A673 (cell line): ENCODE measurements around the gene MST1R. TPM values are rescaled to one million over a fixed set of nuclear protein-coding genes. Genes with fewer than 3 reads are reported as not detected.

Source experiments
- BruUV-seq: library from RNA; stranded (reverse); fragments of 400-500 nt; replicated peaks from 2 replicates; lab custom pipeline; 2021; lab: Mats Ljungman, UMichigan
- CTCF ChIA-PET: fragments of 300-600 bp; sonication (Branson Sonifier 250); formaldehyde crosslinking; loops from one replicate; lab custom pipeline; 2022; ENCODE audit warnings: antibody characterized with exemption; lab: Charles Lee
- POLR2A ChIA-PET: fragments of 300-600 bp; sonication (Branson Sonifier 250); formaldehyde crosslinking; loops from one replicate; lab custom pipeline; 2022; ENCODE audit warnings: antibody characterized with exemption; ENCODE audit not compliant: low non-redundant PET; lab: Charles Lee
- DNase-seq: peaks from one replicate; pipeline ENCODE4 v3.0.0-alpha.2; 2015; ENCODE audit warnings: low spot score
- H3K27ac ChIP-seq: fragments of 200-600 bp; sonication (generic); 2 replicates; pipeline ENCODE4 v1.5.1; 2016; ENCODE audit warnings: mixed run types, low read depth, mild to moderate bottlenecking, mixed read lengths, antibody characterized with exemption, low read length; ENCODE audit not compliant: poor library complexity, severe bottlenecking
- H3K27me3 ChIP-seq: fragments of 200-600 bp; sonication (generic); replicated peaks from 2 replicates; pipeline ENCODE4 v1.6.1; 2017; ENCODE audit warnings: mixed run types, low read depth, mild to moderate bottlenecking, mixed read lengths, antibody characterized with exemption, low read length; ENCODE audit not compliant: insufficient read depth, poor library complexity
- H3K36me3 ChIP-seq: fragments of 200-600 bp; sonication (generic); 2 replicates; pipeline ENCODE4 v1.6.1; 2016; ENCODE audit warnings: mixed run types, mild to moderate bottlenecking, mixed read lengths, antibody characterized with exemption, low read length; ENCODE audit not compliant: insufficient read depth, poor library complexity, severe bottlenecking
- H3K4me1 ChIP-seq: fragments of 200-600 bp; sonication (generic); 2 replicates; pipeline ENCODE4 v1.6.1; 2017; ENCODE audit warnings: mixed run types, mild to moderate bottlenecking, mixed read lengths, antibody characterized with exemption, low read length; ENCODE audit not compliant: insufficient read depth, poor library complexity, severe bottlenecking
- H3K4me3 ChIP-seq: fragments of 200-600 bp; sonication (generic); 2 replicates; pipeline ENCODE4 v1.5.1; 2016; ENCODE audit warnings: low read depth, mixed run types, mild to moderate bottlenecking, mixed read lengths, low read length; ENCODE audit not compliant: poor library complexity, severe bottlenecking
- H3K9me3 ChIP-seq: fragments of 200-600 bp; sonication (generic); 2 replicates; pipeline ENCODE4 v1.6.1; 2016; ENCODE audit warnings: mixed run types, low read depth, mild to moderate bottlenecking, mixed read lengths, antibody characterized with exemption, low read length; ENCODE audit not compliant: poor library complexity, severe bottlenecking
- CTCF ChIP-seq: fragments of 300-800, 200-600 bp; sonication (generic); conservative IDR thresholded peaks from 2 replicates; pipeline ENCODE4 v1.5.1; 2017; ENCODE audit warnings: low read depth, mild to moderate bottlenecking, antibody characterized with exemption, low read length, moderate library complexity, mixed read lengths
- EZH2 ChIP-seq: fragments of 200-600 bp; sonication (generic); IDR thresholded peaks from 2 replicates; pipeline ENCODE4 v1.6.1; 2017; ENCODE audit warnings: borderline replicate concordance, low read depth, mild to moderate bottlenecking, mixed read lengths, antibody characterized with exemption, low read length; ENCODE audit not compliant: poor library complexity, severe bottlenecking
- intact Hi-C: fragments of 100-400 bp; cut with micrococcal nuclease; formaldehyde crosslinking; loops from one replicate; pipeline ENCODE4 v1.10.0; 2022; ENCODE audit not compliant: unreplicated experiment
- total RNA-seq: library from RNA; stranded (reverse); gene quantifications from 2 replicates; pipeline ENCODE4 v1.2.3, GENCODE V29; 2021

MST1R gene
- total RNA-seq, 1 experiment from 2014 or later, result not detected

- POLR2A ChIA-PET, result no interaction called here
- CTCF ChIA-PET, result no interaction called here
- DNase-seq, result no peak
- Histone ChIP-seq H3K27me3 (no peaks in the 10 kb centered on the region), H3K9me3 (no peaks in the 10 kb centered on the region), H3K36me3 (no peaks in the 10 kb centered on the region), H3K4me3 (no peak overlapping the region), H3K27ac (no peak overlapping the region), H3K4me1 (no peaks in the 10 kb centered on the region)
- TF ChIP-seq CTCF (no peak), EZH2 (no peak)
- BruUV-seq, result no TSS peak
- intact Hi-C loops, result no loop called here
These were observed 14.4 kb downstream of the MST1R start for GRCh38 chr3:49889296-49889695.

GRCh38 chr3:49886922-49887265, 16.8 kb downstream of the MST1R start:
- H3K4me1 ChIP-seq, result no peaks in the 10 kb centered on the region
- ChIA-PET CTCF (no interaction called here), POLR2A (no interaction called here)
- H3K4me3 ChIP-seq, result no peak overlapping the region
- no peak overlapping the region for H3K27ac ChIP-seq
- no peaks in the 10 kb centered on the region for H3K9me3 ChIP-seq
- no peak for DNase-seq
- H3K36me3 ChIP-seq, result no peaks in the 10 kb centered on the region
- intact Hi-C loops, result no loop called here
- no TSS peak for BruUV-seq
- H3K27me3 ChIP-seq, result no peaks in the 10 kb centered on the region
- no peak for TF ChIP-seq EZH2
- no peak for TF ChIP-seq CTCF

GRCh38 chr3:49883998-49884397, 19.7 kb downstream of the MST1R start:
- intact Hi-C loops, result no loop called here
- no peak for DNase-seq
- H3K4me3 ChIP-seq, result no peak overlapping the region
- H3K4me1 ChIP-seq, result no peaks in the 10 kb centered on the region
- no peak overlapping the region for H3K27ac ChIP-seq
- CTCF ChIA-PET, result no interaction called here
- H3K9me3 ChIP-seq, result no peaks in the 10 kb centered on the region
- TF ChIP-seq EZH2, result no peak
- no peak for TF ChIP-seq CTCF
- no peaks in the 10 kb centered on the region for H3K36me3 ChIP-seq
- H3K27me3 ChIP-seq, result no peaks in the 10 kb centered on the region
- POLR2A ChIA-PET, result no interaction called here
- BruUV-seq, result no TSS peak
